GM19452 (cell line): ENCODE data around the gene ST14.

Experiments
- ATAC-seq: cut with Tn5 transposase; IDR thresholded peaks from one replicate; pipeline ENCODE4 v1.9.1; 2021; ENCODE audit not compliant: unreplicated experiment

Gene ST14

DNA sequence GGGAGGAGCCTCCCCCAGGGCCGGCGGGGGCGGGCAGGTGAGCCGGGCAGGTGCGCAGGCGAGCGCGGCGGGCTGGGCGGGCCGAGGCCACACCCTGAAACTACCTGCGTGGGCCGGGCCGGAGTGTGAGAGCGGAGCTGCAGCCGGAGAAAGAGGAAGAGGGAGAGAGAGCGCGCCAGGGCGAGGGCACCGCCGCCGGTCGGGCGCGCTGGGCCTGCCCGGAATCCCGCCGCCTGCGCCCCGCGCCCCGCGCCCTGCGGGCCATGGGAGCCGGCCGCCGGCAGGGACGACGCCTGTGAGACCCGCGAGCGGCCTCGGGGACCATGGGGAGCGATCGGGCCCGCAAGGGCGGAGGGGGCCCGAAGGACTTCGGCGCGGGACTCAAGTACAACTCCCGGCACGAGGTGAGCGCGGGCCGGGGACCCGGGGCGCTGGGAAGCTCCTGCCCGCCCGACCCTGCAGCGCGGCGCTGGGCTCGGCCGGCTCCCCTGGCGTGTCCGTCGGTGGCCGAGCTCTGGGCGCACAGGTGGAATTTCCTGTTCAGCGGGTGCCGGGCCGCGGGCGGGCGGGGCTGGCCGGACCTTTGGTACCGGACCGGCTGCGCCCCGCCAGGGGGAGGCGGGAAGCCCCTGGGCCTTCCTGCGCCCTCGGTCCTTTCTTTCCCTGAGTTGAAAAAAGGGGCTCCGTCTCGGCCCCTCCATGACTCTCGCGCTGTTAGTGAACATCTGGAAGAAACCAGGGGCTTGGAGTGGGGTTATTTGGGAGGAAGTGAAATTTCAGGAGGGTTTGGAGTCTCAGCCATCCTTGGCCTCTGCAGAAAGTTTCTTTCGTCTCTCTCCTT is at the start of gene ST14:
Gene ST14, plus strand, starts transcription at position 126 of the 841 bp plus-strand sequence. Its CDS starts 198 bp downstream, at position 324.
- no peak for ATAC-seq

DNA sequence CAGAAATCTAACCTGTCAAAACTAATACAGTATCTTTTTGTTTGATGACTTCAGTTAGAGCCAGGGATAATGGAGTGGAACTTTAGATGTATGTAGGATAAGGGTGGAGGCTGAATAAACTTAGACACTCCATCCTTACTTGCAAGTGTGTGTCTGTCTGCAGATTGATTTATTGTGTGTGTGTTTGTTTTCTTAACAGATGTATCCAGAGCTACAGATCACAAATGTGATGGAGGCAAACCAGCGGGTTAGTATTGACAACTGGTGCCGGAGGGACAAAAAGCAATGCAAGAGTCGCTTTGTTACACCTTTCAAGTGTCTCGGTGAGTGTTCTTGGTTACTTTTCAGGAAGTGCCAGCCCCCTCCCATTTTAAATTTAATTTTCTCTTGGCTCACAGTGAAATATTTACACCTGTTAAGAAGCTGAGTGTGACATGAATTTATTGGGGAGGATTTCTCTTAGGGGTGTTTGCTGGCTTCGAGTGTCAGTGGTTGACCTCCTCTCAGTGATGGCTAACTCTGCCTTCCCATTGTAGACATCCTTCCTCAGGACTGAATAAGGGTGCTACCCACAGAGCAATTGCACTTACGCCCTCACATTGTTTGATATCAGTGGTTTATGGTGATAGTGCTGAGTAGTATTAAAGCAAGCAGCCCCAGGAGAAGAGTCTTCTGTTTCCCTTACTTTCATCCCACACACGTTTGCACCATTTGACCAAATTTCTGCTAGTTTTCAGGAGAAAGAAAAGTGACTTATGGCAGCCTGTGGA is 49.1 kb upstream of the ST14 start:
- ATAC-seq, result no peak

DNA sequence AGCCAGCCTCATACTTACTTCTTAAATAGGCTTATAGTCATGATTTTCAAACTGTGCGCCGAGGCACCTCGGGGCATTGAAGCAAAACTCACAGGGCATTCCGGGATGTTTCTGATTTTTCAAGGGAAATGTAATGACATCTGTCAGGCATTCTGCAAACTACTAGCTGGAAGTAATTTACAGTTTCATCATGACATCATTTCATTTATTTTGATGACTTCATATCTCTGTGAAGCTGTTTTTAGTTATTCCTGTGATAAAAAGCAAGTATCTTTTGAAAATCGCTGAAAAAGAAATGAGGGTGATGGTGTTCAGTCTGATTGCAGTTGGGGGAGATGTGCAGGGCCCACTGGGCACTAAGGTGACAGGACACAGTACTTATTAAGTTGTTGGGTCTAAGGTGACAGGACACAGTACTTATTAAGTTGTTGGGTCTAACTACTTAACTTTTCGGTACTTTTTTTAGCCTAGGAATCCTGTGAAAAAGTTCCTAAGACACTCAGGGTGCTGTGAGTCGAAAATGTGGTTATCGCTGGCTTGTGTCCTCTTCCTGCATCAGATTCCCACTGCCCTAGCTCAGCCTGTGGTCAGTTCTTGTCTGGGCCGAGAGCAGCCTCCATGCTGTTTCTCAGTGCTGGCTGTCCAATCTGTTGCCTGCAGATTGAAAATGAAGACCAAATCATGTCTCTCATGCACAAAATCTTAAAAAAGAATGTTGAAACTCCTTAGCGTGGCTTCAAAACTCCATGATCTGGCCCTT is 47.3 kb upstream of the ST14 start:
- ATAC-seq, result no peak

DNA sequence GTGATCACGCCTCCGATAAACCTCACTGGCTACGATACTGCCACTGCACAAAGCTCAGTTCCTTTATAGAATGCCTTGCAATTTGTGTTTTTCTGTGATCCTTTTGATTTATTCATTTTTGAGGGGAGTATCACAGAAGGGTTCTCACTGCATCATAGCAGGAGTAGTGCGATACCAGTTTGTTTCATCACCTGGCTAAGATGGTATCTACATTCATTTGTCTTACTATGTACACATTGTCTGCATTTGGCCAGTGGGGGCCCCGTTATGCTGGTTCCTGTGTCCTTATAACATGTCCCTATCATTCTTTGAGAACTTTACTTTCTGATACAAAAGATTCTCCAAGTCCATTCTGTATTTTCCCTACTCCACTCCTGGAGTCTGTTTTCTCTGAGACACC is 45.3 kb upstream of the ST14 start:
- no peak for ATAC-seq

DNA sequence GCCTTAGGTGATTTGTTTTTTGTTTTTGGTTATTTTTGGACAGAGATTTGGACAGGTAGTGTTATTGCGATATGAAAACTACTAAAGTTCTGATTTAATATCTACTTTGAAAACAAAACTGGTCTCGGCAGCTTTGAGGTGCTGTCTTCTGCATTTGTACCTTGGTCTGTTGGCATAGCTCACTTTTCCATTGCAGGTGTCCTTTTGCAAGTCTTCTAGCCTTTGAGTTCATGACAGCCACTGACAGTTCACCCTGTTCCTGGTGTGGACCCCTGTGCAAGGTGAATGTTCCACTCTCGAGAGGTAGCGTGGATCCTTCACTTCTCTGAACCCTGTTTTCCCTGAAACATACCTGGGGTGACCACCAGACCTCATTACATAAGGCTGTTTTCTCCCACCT is 44.9 kb upstream of the ST14 start:
- no peak for ATAC-seq

DNA sequence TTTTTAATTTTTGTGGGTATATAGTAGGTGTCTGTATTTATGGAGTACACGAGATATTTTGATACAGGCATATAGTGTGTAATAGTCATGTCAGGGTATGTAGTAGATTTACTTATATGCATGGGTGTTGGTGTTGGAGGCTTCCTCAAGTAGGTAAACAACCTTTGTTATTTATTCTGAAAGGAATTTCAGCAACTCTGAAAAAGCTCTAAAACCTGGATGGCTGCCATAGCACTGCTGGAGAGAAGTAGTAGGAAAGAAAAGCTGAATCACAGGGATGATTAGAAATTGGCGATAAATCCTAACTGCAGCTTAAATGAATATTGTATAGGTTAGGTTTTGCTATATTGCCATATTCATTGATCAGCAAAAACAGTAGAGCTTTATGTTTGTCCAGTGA is 44.4 kb upstream of the ST14 start:
- no peak for ATAC-seq

DNA sequence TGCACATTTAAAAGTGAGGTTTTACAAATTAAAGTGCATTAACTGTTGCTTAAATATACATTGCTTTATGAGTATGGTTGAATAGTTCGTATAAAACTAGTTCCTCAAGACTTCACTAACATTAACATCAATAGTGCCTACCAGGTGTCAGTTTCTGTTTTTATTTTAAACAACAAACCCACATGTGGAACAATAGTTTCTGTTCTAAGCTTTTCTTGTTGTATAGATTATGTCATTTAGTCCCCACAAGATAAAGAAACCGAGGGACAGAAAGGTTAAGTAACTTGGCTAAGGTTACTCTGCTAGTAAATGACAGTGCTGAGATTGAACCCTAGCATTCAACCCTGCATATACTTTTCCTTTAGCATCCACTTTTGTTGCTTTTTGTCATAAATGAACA is 41.4 kb upstream of the ST14 start:
- ATAC-seq, result peak; percentile 74

DNA sequence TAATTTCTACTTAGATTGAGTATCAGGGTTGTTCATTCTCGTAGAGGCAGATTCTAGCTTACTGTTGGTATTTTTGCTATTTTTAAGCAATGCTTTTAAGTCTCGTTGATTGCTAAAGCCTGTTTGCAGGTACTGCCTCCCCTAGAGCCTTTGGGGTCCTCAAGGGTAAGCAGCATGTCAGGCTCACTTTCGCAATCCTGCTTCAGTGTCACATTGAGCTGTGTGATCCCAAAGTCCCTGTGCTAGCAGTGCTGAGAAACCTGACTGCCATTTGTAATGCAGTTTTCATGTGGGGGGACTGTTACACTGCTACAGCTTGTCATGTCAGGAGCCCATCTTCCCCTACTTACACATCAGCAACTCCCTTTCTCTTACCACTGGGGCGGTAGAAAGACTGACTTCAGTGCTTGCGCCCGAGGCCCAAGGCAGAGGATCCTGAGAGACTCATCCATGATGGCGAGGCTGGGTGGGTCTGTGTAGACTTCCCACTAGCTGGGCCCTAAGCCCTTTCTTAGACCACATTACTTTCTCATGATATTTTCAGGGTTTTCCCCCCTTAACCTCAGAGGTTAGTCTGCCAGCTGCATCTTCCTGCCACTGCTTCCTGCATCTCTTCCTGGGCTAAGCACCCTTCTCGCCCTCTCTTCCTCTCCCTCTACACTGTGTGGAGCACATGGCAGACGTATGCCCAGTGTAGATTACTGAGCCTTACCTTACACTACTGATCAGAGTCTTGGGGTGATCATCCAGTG is 40.8 kb upstream of the ST14 start:
- ATAC-seq, result peak; percentile 44

DNA sequence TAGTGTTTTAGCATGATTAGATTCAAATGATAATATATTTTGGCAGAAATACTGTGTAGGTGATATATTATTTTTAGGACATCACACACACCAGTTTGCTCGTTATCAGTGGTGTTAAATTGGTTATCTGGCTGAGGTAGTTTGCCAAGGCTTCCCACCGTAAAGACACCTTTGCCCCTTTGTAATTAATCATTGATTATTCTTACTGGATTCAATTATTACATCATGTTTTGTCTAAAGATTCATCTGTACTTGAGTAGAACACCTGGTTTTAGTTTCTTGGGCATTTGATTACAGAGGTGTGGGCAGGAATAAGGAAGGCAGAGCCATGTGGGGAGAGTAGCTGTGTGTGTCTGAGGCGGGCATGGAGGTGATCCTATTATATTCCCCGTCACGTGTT is 39.5 kb upstream of the ST14 start:
- ATAC-seq, result no peak

DNA sequence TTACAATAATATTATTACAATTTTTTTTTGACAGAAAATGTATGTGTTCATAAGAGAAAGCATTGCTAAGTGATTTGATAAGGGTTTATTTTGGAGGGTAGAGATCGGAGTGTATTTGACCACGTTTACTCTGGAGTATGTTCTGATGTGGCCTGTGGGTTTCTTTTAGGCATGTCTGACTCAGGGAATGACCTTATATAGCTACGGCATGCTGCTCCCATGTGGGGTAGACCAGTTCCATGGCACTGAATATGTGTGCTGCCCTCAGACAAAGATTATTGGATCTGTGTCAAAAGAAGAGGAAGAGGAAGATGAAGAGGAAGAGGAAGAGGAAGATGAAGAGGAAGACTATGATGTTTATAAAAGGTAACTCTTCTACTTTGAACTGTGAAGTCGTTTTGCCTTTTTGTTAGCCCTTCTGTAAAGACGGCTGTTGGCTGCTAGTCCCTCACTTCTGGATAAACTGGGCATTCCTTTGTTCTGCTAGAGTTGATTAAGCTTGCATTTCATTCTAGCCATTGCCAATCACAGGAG is 38.1 kb upstream of the ST14 start:
- no peak for ATAC-seq

DNA sequence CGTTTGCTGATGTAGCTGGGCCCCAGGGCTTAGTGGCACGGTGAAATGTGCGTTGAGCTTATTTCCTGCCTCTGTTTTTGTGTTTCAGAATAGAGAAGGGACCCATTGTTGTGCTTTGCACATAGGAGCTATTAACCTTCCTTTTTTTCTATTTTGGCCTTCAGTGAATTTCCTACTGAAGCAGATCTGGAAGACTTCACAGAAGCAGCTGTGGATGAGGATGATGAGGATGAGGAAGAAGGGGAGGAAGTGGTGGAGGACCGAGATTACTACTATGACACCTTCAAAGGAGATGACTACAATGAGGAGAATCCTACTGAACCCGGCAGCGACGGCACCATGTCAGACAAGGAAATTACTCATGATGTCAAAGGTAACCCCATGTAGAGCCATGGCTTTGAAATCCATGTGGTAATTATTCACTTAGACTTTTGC is 37.4 kb upstream of the ST14 start:
- no peak for ATAC-seq

DNA sequence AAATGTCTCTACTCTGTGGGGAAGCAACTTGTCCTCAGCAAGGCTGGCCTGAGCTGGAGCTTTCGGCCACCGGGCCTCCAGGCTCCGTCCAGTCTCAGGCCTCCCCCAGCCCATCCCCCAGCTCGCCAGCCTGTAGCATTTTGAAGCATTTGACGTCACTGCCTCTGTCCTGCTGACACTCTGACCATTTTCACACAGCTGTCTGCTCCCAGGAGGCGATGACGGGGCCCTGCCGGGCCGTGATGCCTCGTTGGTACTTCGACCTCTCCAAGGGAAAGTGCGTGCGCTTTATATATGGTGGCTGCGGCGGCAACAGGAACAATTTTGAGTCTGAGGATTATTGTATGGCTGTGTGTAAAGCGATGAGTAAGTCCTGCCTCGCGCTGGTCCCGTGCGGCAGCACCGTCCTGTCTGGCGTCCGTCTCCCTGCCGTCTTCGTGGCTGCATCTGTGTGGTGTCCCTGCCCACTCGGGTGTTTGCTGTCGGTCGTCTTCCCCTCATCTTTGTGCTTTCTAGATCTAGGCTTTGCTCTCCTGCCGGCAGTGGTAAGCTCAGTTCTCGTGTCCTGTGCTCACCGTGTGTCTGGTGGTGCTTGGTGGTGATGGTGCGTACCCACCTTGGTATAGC is 36.1 kb upstream of the ST14 start:
- ATAC-seq, result no peak

DNA sequence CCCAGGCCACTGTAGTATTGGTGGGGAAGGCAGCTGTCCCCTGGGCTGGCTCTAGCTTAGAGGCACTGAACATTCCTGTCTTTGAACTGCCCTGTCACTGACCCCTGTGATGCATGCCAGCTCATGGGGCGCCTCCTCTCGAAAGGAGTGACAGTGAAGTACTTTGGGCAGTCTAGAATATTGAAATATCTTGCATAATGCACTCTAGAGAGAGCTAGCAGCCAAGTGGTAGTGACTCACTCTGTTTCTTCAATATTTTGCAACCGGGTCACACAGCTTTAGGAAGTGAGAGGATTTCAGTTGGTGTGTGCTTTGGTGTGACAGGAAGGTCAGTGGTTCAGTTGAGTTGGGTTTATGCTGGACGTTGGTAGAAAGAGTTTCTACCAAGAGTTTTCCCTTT is 35.5 kb upstream of the ST14 start:
- ATAC-seq, result no peak

DNA sequence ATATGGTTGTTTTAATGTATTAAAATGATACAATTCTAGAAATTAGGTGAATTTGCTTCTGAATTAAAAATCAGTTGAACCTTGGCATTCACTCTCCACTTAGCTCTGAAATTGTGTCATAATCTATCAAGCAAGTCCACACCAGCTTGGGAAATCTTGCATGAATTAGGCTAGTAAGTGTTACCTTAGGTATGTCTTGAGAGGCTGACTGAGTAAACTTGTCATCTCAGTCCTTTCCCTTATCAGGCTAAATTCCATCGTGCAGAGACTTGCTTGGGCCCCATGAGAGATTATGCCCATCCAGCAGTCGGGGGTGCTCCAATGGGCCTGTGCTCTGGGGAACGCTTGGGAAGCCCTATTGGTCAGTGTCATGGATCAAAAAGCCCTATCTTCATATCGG is 33.9 kb upstream of the ST14 start:
- ATAC-seq, result no peak

DNA sequence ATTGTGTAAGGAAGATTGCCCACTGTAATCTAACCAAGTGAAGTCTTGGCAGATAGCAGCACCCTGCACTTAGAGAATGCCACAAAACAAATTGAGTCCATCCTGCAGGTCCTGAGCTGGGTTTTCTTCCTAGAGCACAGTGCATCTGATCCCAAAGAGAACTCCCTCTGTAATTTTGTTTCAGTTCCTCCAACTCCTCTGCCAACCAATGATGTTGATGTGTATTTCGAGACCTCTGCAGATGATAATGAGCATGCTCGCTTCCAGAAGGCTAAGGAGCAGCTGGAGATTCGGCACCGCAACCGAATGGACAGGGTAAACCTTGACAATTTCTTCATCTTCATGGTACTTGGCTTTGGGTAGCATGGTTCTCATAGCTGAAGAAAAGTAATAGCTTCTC is 33.1 kb upstream of the ST14 start:
- no peak for ATAC-seq

DNA sequence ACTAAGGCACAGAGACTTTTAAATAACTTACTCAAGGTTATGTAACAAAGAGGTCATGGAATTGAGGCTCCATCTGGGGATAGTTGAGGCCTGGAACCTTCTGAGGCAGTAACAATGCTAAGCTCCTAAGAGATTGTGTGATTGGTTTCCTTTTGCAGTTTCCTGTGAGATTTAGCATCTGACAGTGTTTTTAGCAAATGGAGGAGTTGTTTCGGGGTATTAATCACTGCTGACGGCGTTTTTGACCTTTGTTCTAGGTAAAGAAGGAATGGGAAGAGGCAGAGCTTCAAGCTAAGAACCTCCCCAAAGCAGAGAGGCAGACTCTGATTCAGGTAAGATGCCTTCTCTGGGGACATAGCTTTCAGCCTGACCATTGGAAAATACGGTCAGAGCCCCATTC is 32.1 kb upstream of the ST14 start:
- ATAC-seq, result no peak

DNA sequence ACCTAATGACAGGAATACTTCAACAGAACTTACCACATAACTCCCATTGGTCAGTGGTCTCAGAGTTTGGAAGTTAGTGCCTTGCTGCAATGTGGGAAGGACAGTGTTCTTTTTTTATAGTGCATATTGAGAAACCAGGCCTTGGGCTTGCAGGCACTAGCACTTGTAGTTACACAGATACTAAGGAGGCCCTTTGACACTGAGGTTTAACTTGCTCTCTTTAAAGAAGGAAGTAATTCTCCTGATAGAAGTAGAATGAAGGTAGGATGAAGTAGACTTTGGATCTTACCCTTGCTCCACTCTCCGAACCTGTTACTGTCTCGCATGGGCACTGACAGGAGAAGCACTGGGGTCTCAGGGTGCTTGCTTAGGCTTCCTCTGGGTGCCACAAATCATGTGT is 31.0 kb upstream of the ST14 start:
- ATAC-seq, result no peak

DNA sequence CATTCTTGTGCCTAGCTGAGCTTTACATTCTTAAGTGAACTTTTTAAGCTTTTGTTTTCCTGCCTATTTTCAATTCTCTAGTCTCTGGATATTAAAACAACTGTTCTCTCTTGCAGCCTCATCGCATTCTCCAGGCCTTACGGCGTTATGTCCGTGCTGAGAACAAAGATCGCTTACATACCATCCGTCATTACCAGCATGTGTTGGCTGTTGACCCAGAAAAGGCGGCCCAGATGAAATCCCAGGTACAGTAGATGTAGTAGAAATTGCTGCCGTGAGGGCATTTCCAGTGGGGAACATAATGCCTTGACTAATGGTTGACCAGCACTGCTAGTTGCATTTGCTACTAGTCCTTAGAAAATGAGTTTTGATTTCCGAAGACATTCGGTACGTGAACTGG is 29.7 kb upstream of the ST14 start:
- no peak for ATAC-seq

DNA sequence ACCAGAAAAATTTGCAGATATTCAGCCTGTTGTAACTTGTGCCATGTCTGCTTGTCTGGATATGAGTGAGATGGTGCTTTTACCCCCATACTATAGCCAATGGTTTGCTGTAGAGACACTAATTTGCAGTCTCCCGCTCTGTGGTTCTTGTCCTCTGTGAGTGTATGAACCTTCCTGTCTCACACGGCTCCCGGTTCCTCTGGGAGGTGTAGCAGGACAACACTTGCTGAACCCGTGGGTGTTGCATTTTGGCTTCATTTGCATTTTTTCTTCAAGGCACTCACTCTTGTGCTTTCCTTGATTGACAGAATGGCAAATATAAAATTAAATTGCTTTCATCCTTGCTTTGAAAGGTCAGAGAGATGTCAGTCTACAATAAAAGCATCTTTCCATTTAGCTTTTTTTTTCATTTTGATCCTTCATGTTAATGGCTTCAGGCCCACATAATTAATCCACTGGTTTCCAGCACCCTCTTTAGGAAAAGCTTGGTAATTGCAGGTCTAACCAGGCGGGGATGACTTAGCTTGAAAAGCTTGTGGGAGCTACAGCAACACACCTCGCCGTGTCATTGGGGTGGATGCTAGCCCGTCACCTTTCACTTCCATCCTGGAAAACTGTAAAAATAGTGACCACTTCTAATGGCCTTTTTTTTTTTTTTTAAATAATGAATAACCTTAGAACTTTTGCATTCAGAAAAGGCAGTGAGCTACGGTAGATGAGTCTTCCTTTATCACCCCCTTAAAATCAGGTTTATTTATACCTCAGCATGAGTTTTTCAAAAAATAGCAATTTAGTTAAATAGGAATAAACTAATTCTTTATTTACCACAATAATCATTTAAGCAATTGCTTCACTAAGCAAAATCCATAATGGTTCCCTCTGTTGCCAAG is 27.4 kb upstream of the ST14 start:
- ATAC-seq, result no peak
